Thyroid gland (tissue), 4 donors: ENCODE measurements around the gene RHEB. TPM values are rescaled to one million over a fixed set of nuclear protein-coding genes. Genes with fewer than 3 reads are reported as not detected.

ENCODE experiments used
- DNase-seq, 2 donors: peaks; one replicate each; pipeline ENCODE4 v3.0.0-alpha.2; 2019
- H3K27ac ChIP-seq, 3 donors: fragments of 200-600 bp; sonication (generic); 1 replicate in 2 of 3; 2 replicates in 1 of 3; pipeline ENCODE4 v1.5.1; 2016 to 2019; ENCODE audit warnings: mild to moderate bottlenecking in 1 of 3, moderate library complexity in 1 of 3
- H3K27me3 ChIP-seq: fragments of 200-600 bp; sonication (generic); one replicate; pipeline ENCODE4 v1.5.1; 2019
- H3K36me3 ChIP-seq, 2 donors: fragments of 200-600 bp; sonication (generic); one replicate each; pipeline ENCODE4 v1.5.1; 2016 to 2019
- H3K4me1 ChIP-seq, 2 donors: fragments of 200-600 bp; sonication (generic); one replicate each; pipeline ENCODE4 v1.5.1; 2017 to 2019
- H3K4me3 ChIP-seq, 3 donors: fragments of 200-600 bp; sonication (generic); replicated peaks in 1 of 3; 1 replicate in 2 of 3; 2 replicates in 1 of 3; pipeline ENCODE4 v1.5.1; 2016; ENCODE audit warnings: mild to moderate bottlenecking in 1 of 3
- H3K9me3 ChIP-seq: fragments of 200-600 bp; sonication (generic); one replicate; pipeline ENCODE4 v1.5.1; 2017
- CTCF ChIP-seq, 6 experiments: fragments of 200-600 bp in 3 of 6; fragments of 450-650 bp in 3 of 6; sonication (generic) in 3 of 6; IDR thresholded peaks; one replicate each; pipeline ENCODE4 v1.5.1; 2016 to 2019; ENCODE audit warnings: antibody characterized with exemption in 6 of 6, mild to moderate bottlenecking in 2 of 6, inconsistent platforms in 1 of 6, moderate library complexity in 1 of 6
- POLR2A ChIP-seq, 2 donors: fragments of 450-650 bp; IDR thresholded peaks; one replicate each; pipeline ENCODE4 v1.6.1; 2017; ENCODE audit warnings: antibody characterized with exemption in 2 of 2, mild to moderate bottlenecking in 2 of 2, moderate library complexity in 1 of 2
- WGBS, 2 donors: methylation state at CpG; one replicate each; pipeline ENCODE4 v1.1.5; 2017; 5-methylcytosine and 5-hydroxymethylcytosine counted together
- intact Hi-C: fragments of 100-400 bp; cut with DNase I; formaldehyde crosslinking; loops from one replicate; pipeline ENCODE4 v1.15.1; 2023
- total RNA-seq, 4 donors: library from RNA; depleted of rRNA; stranded (reverse); fragments of >200 nt; gene quantifications; one replicate each; pipeline ENCODE4 v1.2.3, GENCODE V29; 2016

The RHEB gene
- total RNA-seq, 4 donors from 2014 or later = 88.3 to 104 (median 95.6) TPM

- no peaks in the 10 kb centered on the region for H3K27me3 ChIP-seq
- no peak overlapping the region for H3K4me3 ChIP-seq
- no peaks in the 10 kb centered on the region for H3K36me3 ChIP-seq
- intact Hi-C loops = no loop called here
- DNase-seq = no peak
- TF ChIP-seq CTCF (IDR thresholded peaks at IDR 0.05) = no peak
- no peak for TF ChIP-seq POLR2A (IDR thresholded peaks at IDR 0.05)
- H3K4me1 ChIP-seq = peaks cover 19 to 22% of the 10 kb centered on the region in 2 donors
- no peaks in the 10 kb centered on the region for H3K9me3 ChIP-seq
- no peak overlapping the region for H3K27ac ChIP-seq
These were observed 4.5 kb downstream of the RHEB start for GRCh38 chr7:151515276-151515565.

DNA sequence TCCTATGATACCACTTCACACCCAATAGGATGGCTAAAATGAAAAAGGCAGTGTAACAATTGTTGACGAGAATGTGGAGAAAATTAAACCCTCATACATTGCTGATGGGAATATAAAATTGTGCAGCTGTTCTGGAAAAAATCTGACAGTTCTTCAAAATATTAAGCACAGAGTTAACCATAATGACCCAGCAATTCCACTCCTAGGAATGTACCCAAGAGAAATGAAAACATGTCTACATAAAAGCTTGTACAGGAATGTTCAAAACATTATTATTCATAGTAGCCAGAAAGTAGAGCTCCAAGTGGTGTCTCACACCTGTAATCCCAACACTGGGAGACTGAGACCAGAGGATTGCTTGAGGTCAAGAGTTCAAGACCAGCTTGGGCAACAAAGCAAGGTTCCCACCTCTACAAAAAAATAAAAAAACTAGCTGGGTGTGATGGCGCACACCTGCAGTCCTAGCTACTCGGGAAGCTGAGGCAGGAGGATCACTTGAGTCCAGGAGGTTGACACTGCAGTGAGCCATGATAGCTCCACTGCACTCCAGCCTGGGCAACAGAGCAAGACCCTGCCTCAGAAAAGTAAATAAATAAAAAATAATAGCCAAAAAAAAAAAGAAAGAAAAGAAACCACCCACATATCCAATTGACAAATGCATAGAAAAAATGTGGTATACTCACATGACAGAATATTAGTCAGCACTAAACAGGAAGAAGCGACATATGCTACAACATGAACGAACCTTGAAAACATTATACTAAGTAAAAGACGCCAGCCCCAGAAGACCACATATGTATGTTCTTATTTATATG, 5.0 kb downstream of the RHEB start:
- Histone ChIP-seq H3K27ac (no peak overlapping the region), H3K4me1 (peaks cover 20 to 26% of the 10 kb centered on the region in 2 donors), H3K9me3 (no peaks in the 10 kb centered on the region), H3K27me3 (no peaks in the 10 kb centered on the region), H3K36me3 (no peaks in the 10 kb centered on the region), H3K4me3 (no peak overlapping the region)
- DNase-seq = no peak
- TF ChIP-seq CTCF (IDR thresholded peaks at IDR 0.05) = no peak
- no peak for TF ChIP-seq POLR2A (IDR thresholded peaks at IDR 0.05)
- intact Hi-C loops = no loop called here
- WGBS, 2 donors = 91 to 93% methylated on average over 6 of the region's 6 CpGs

- no peaks in the 10 kb centered on the region for H3K9me3 ChIP-seq
- WGBS, 2 donors = 91 to 92% methylated on average over 1 of the region's 1 CpG
- no peaks in the 10 kb centered on the region for H3K27me3 ChIP-seq
- no peaks in the 10 kb centered on the region for H3K36me3 ChIP-seq
- DNase-seq = no peak
- no peak overlapping the region for H3K4me3 ChIP-seq
- intact Hi-C loops = no loop called here
- no peak overlapping the region for H3K27ac ChIP-seq
- H3K4me1 ChIP-seq = peaks cover 33 to 38% of the 10 kb centered on the region in 2 donors
- TF ChIP-seq POLR2A (IDR thresholded peaks at IDR 0.05) = no peak
- TF ChIP-seq CTCF (IDR thresholded peaks at IDR 0.05) = no peak
These were observed 6.6 kb downstream of the RHEB start for GRCh38 chr7:151513133-151513532.

DNA sequence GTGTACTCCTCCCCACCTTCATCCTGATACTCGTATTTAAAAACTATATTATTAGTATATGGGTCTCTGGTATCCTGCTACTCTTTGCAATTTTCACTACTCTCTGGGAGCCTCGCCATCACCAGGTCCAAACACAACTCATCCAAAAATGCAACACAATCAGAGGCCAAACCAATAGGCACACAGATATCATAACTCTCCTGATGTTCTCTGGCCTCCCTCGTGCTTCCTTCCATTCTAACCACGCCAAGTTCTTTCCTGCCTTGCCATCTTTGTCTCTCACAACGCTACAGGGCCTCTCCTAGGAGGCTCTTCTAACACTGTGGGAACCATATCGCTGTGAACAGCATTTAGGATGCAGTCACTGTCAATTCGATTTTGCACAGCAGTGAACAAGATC, 7.3 kb downstream of the RHEB start:
- H3K9me3 ChIP-seq = no peaks in the 10 kb centered on the region
- H3K36me3 ChIP-seq = no peaks in the 10 kb centered on the region
- H3K27me3 ChIP-seq = no peaks in the 10 kb centered on the region
- intact Hi-C loops = no loop called here
- WGBS, 2 donors = 70 to 71% methylated on average over 7 of the region's 7 CpGs
- DNase-seq = no peak
- TF ChIP-seq CTCF (IDR thresholded peaks at IDR 0.05) (no peak), POLR2A (IDR thresholded peaks at IDR 0.05) (no peak)
- H3K4me1 ChIP-seq = peaks cover 25 to 32% of the 10 kb centered on the region in 2 donors
- no peak overlapping the region for H3K27ac ChIP-seq
- H3K4me3 ChIP-seq = no peak overlapping the region

DNA sequence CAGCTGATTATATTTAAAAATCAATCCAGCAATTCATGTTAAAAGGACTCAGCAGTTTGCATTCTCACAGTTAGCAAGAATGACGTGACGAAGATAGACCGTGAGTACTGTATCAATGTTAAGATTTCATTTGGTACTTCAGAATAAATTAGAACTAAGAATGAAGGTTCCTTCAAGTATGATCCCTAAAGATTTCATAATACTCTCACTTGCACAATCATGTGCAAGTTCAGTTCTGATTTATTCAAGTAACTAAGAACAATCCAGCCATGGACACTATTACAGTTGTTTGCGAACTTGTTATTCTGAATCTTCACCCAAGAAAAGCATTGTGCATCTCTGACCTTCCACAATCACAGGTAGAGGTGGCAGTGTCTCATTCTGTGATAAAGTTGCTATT, 7.7 kb downstream of the RHEB start:
- TF ChIP-seq POLR2A (IDR thresholded peaks at IDR 0.05) (no peak), CTCF (IDR thresholded peaks at IDR 0.05) (no peak)
- Histone ChIP-seq H3K27ac (no peak overlapping the region), H3K36me3 (no peaks in the 10 kb centered on the region), H3K4me3 (no peak overlapping the region), H3K4me1 (peaks cover 23 to 28% of the 10 kb centered on the region in 2 donors), H3K9me3 (no peaks in the 10 kb centered on the region), H3K27me3 (no peaks in the 10 kb centered on the region)
- 93 to 96% methylated on average over 4 of the region's 4 CpGs for WGBS, 2 donors
- no peak for DNase-seq
- intact Hi-C loops = no loop called here
